Fibroblast of skin of right quadriceps (primary cell): Measurements from ENCODE around the gene CCDC198.

Experiments
- DNase-seq: peaks from one replicate; pipeline ENCODE4 v3.0.0-alpha.2; 2013

CCDC198 gene, protein sequence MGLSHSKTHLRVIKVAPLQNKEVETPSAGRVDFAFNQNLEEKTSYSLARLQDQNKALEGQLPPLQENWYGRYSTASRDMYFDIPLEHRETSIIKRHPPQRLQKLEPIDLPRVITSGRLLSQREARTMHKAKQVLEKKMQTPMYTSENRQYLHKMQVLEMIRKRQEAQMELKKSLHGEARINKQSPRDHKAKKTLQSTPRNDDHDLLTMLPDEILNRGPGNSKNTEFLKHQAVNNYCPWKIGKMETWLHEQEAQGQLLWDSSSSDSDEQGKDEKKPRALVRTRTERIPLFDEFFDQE

DNA sequence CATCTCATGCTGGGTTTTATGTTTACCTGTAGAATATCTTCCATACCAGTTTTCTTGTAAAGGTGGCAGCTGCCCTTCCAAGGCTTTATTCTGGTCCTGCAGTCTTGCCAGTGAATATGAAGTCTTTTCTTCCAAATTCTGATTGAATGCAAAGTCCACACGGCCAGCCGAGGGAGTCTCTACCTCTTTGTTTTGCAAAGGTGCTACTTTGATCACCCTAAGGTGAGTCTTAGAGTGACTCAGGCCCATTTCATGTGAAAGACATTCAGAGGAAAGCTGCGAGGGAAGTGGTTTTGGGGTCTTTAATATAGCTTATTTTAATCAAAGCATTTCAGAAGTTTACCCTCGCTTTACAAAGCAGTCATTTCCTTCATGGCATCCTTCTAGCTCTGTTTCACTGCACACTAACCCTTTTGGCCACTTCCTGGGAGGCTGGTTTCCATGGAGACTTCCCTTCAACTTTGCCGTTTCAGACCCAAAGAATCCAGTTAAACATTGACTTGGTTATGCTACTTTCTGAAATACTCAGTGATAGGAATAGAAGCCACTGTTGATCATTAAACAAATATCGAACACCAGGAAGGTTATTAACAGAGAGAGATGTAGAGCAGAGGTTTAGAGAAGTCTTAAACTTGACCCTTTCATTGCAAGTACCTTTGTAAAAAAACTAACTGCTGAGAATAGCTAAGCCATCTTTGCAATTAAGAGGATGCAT, at the start of gene CCDC198:
Gene CCDC198, minus strand, starts transcription at position 391 of the 715 bp plus-strand sequence. Its CDS starts 142 bp downstream, at position 249.
- DNase-seq = peak; percentile 42

DNA sequence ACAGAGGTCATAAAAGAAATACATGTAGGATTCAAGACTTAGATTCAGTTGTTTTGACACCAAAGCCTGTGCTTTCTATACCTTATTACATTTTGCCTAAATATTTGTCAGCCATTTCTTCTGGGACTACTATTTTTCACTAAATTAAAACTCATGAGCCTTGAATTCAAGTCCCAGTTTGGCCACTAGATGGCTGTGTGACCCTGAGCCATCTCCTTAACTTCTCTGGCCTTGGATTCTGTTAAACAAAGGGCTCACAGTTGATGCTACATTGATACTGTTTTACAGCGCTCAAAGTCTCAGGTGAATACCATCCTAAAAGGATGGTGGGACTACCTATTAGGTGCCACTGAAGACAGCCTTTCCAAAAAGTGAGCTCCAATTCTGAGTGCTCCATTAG, 39.6 kb upstream of the CCDC198 start:
- peak; percentile 22 for DNase-seq

DNA sequence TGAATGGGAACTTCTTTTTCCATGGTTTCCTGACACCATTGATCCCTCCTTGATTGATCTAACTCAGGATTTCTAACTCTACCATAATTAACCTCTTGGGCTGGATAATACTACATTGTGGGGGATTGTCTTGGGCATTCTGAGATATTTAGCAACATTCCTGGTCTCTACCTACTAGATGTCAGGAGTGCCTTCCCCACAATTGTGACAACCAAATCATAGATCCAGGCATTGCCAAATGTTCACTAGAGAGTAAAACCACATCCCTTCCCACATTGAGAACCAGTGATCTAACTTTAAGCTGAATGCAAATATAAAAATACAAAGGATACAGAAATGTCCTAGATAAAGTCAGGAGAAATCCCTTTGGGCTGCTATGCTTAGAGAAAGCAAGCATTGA, 36.9 kb upstream of the CCDC198 start:
- DNase-seq = no peak

DNA sequence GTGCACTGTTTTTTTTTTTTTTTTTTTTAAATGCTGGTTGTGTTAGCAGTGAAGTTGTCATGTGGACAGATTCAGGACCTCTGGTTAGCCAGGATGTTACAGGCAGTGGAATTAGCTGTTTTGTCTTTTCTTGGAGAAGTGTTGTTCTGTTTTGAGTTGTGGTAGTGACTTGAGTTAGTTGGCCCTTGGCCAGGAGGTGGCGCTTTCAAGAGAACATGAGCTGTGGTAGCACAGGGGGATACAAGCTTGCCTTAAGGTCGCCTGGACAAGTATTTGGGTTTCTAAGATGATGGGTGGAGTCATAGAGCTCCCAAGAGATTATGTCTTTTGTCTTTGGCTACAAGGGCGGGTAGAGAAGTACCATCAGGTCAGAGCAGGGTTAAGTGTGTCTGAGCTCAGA, 33.3 kb upstream of the CCDC198 start:
- DNase-seq = no peak

DNA sequence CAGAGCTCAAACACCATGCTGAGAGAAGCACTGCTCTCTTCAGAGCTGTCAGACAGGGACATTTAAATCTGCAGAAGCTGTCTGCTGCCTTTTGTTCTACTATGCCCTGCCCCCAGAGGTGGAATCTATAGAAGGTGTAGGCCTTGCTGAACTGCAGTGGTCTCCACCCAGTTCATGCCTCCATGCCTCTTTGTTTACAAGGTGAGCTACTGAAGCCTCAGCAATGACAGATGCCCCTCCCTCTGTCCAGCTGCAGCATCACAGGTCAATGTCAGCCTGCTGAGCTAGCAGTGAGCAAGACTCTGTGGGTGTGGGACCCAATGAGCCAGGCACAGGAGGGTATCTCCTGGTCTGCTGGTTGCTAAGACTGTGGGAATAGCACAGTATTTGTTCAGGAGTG, 25.4 kb upstream of the CCDC198 start:
- no peak for DNase-seq

DNA sequence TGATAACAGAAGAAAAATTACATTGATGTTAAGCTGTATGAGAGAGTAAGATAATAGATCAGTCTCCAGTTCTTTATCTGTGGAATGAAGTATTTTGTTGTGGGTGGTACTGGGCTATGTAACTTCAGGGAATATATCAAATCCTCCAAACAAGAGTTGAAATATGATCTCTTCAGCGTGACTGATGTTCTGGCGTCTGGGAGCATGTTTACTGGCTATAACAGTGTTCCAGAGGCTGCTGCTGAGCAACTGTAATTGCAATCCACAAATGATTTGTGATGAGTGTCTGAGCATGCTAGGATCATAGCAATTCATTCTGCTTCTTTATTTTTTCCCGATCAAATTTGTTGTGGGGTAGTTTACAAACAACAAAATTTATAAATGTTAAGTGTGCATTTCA, 18.6 kb upstream of the CCDC198 start:
- DNase-seq = no peak

DNA sequence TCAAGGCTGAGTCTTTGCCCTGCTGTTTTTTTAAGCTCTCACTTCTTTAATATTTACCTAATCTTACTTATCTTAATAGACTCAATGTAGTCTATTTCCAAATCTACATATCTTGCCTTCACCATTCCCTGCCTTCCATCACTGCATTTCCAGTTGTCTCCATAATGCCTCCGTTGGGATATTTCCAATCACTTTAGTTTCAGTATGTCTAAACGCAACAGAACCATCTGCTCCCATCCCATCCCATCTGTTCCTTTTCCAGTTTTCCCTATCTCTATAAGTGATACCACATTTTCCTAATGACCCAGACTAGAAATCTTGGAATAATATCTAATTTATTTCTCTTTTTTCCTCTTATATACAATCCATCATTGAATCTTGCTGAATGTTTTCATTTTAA, 15.1 kb upstream of the CCDC198 start:
- DNase-seq = no peak

DNA sequence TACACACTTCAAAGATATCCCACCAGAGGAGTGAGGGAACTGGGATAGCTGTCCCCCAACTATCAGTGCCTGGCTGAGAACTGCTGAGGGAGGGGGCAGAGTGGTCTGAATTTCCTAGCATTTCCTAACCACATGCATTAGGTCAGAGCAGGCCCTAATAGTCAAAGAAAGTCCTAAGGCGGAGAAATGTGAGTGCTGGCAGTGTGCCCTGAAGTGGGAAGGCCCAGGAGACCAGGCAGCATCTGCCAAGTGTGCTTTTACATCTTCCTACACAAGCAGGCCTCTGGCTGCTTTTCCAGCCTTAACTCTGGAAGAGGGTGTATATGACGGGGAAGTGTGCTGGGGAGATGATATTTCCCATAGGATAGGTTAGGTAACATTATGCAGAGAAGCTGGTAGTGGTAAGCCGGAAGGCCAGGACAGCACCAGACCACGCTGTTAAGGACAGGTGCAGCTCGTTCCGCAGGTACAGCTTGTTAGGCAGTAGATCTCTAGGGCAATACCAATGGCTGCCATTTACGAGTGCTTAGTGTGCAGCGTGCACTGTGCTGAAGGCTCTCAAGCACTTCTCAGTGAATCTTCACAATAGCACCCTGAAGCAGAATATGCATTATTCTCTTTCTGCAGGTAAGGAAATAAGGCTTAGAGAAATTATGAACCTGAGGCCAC, 9.1 kb upstream of the CCDC198 start:
- DNase-seq = peak; percentile 52

DNA sequence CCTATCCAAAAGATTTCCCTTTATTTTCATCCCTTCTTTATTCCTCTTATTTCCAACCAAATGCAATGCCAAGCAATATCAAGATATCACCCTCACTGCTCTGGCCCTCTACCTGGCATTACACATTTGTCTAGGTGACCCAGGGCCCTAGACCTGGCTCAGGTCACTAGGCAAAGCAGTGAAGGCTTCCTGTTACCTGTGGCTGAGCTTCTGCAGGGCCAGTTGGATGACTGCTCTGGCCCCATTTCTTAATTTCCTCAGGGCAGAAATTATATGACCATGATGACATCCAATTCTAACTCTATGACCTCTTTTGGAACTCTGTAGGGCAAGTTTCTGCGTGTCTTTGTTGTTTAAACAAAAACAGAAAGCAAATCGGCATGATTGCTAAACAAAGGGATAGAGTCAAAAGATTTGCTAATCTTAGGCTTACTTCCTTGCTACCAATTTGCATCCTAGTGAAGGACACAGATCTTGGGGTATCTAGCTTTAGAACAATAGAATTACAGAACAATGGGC, 7.4 kb upstream of the CCDC198 start:
- no peak for DNase-seq

DNA sequence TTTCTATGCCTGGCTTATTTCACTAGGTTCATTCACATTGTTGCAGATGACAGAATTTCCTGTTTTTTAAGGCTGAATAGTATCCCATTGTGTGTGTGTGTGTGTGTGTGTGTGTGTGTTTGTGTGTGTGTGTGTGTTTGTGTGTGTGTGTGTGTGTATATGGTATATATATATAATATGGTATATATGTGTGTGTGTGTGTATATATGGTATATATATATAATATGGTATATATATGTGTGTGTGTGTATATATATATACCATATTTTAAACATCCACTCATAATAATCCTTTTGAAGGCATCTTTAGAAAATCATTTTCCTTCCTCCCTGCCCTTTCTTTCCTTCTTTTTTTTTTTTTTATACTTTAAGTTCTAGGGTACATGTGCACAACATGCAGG, 5.0 kb upstream of the CCDC198 start:
- no peak for DNase-seq

DNA sequence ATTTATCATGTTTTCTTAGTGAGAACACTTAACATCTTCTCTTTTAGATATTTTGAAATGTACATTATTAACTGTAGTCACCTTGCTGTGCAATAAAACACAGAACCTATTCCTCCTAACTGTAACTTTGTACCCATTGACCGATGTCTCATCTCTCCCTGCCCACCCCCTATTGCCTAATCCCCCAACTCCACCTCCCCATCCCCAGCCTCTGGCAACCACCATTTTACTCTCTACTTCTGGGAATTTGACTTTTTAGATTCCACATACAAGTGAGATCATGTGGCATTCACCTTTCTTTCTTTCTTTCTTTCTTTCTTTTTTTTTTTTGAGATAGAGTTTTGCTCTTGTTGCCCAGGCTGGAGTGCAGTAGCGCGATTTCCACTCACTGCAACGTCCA, 4.4 kb upstream of the CCDC198 start:
- no peak for DNase-seq

DNA sequence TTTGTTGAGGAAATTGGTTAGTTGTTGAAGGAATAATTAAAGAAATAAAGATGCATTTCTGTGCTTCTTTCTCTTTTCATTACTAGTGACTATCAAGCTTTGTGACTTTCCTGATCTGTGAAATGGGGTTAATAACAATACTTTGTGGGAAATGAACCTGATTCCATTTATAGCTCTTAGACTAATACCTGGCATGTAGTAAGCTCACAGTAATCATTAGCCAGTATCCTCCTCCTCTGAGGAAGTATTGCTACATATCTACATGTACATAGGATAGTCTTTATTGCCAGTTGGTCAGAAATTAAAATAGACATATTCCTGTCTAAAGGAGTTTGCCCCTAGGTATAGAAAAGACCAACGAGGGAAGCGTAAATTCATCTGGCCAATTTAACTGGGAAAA, 1.8 kb upstream of the CCDC198 start:
- DNase-seq = no peak

DNA sequence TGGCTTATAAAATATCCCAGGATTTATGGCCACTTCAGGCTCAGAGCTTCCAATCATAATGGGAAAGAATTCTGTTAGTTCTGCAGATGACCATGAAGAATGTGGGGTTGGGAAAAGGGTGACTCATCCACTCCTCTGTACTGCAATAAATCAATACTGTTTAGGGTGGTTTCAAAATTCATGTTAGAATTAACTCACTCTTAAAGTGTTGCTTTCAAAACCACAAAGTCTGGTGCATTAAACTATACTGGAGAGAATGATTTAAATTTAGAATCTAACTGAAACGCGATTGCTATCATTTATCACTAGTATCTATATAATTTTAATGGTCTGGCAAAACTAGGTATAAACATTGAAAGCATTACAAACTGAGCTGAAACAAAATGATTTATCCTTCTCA, 798 bp downstream of the CCDC198 start:
- peak; percentile 92 for DNase-seq

DNA sequence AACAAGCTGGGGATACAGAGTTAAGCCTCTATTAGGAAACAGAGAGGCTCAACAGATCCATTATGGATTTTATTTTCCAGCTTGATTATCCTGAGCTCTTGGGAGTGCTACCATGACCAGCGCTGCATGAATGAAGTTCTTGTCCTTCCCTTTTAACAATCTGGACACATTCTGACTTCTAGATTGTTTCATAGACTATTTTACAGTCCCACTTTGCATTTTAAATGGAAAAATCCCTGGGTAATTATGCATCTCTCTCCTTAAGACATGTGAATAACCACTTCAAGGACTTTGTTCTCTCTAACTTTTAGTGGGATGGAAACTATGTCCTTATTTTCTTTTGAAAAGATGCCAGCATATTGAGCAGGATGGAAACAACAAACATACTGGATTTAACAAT, 2.0 kb downstream of the CCDC198 start:
- DNase-seq = no peak

DNA sequence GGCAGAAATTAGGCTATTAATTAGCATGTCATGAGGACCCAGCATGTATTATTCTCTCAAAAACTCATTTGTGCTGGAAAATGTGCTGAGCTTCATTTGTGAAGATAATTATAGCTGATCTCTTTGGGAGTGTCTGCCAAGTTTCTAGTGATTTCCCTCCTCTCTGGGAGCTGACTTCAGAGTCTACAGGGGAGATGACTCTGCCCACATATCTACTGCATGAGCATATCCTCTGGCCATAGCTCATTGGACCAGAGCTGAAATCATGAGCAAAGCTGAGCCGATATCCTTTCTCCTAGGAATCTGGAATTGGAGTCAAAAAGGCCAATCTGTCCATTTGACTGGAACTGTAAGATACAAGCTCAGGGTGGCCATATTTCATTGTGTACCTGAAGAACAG, 5.9 kb downstream of the CCDC198 start:
- DNase-seq = peak; percentile 61

DNA sequence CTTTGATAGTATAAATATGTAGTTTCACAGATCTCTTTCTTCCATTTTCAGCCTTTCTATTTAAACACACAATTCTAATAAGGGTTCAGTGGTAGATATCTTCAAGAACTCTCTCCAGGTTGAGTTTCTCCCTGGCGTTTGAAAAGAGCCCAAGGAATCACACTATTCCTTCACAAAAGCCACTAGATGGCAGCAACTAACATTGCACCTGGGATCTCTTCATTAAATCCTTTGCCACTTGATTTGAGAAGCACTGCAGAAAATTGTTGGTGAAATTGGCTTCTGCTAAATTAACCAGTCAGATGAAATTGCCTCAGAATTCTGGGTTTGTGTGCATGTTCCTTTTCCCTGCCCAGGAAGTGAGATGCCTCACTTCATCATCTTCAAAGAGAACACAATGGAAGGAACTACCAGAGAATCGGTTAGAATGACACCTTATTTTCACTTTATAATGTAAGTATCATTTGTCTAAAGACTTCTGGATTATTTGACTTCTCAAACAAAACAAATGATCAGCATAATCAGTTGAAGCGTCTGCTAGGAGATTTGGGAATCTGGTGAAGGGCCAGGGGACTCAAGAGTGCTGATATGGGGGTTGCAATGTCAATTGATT, 6.8 kb downstream of the CCDC198 start:
- peak; percentile 54 for DNase-seq

DNA sequence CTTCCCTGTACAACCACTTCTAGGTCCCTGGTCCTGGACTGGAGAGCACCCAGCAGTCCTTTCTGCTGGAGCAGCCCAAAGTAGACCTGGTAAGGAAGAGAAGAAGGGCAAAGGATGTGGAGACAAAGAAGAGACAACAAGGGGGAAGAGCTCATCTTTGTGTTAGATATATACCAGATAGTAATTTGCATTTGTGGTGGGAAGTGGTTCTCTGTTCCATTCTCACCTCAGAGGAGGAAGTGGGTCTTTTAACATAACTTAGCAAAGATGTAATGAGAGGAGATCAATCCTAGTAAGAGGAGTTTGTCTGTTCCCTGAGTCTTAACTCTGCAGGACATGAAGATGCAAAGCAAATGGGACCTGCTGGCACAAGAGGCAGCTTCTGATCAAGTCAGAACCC, 8.0 kb downstream of the CCDC198 start:
- DNase-seq = no peak

DNA sequence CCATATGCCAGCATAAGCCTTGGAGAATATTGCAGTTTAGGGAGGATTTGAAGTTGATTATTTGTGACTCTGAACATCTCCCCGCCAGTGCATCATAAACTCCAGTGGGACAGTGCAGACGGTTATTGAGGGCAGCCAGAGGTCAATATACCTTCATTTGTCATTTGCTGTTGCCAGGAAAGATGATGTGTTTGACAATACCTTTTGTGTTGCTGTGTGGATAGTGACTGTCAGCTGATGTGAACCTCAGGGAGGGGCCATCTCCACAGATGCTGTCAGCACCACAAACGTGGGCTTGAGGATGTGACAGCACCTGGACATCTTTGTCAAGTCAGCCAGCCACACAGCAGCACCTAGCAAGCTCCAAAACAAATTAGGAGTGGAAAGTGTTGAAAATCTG, 11.5 kb downstream of the CCDC198 start:
- DNase-seq = no peak

DNA sequence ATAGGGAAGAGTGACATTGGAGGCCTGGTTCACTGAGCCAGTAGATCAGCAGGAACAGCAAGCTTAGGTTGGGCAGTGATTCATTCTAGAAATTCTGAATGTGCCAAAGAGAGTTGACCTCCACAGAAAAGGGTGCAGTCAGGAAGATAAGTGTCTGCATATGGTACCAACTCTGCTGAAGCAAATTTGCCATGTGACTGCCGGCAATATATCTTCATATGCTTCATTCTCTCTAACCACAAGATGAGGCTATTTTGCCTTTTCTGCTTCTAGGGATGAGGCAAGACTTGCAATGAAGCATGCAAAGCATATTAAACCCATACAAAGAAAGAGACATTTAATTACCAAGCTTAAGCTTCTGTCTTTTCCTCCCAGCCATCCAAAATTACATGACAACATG, 13.6 kb downstream of the CCDC198 start:
- DNase-seq = peak; percentile 68

DNA sequence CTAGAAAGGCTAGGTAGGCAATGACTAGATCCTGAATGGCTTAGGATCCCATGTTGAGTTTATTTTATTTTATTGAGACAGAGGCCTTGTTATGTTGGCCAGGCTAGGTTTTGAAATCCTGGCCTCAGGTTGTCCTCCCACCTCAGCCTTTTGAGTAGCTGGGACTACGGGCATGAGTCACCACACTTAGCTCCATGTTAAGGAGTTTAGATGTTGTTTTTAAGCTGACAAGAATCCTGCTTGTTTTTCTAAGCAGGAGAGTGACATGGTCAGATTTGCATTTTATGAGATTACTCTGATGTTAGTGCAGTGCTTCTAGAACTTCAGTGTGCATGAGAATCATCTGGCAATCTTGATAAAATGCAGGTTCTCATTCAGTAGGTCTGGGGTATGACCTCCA, 14.5 kb downstream of the CCDC198 start:
- DNase-seq = no peak

DNA sequence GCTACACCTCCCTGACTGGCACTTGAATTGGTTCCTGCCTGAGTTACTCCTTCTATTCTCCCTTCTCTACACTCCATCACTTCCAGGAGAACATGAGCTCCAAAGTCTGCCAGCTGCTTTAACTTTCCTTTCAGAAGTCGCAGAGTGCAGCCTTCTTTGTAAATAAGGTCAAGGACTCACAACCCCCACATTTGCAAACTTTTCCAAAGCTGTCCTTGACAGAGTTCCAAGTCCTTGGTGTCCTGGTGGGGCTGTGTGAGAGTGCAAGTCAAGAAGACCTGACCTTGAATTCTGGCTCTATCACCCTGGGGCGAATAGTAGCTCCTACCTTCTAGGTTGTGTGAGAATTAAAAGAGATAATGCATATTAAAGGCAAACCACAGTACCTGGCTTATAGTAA, 15.6 kb downstream of the CCDC198 start:
- no peak for DNase-seq

DNA sequence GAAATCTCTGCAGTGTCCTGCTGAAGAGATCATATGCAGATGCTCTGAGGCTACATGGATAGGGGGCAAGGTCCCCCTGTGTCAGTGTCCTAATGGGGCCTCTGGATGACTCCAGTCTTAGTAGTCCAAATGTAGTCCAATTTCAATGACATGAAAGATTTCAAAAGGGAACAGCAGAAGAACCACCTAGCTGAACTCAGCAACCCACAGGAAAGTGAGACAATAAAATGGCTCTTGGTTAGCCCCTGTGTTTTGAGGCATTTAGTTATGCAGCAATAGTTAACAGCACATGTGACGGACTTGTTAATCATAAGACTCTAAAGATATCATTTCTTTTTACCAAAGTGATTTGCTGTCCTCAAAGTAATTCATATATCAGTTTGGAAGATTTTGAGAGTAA, 22.7 kb downstream of the CCDC198 start:
- DNase-seq = no peak

DNA sequence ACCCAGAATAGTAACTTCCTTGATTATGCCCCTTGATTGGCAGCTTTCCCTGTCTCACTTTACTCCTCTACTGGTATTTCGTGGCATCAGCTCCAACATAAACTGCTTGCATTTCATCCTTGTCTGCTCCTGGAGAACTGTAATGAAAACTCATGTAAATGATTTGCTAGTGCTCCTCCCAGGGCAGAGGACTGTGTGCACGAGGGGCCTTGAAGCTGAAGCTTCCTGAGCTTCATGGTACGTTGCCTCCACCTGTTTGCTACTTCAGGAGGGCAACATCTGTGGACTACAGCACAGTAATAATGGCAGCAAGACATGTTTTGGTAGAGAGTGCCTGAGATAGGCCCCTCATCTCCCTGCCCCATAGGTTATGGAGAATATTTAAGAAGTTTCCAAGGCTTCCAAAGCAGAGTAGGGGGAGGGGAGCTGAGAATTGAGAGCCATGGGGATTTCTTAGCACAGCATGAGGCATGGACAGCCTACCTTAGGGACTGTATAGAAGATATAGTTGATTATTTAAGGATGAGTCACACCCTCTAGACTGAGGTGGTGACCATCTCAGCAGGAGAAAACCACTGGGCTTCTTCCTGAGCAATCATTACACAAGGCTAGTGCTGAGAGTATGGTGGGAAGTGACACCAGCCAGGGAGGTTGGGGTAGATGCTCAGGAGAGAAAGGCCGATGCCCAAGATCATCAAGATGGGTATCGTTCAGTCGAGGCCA, 29.5 kb downstream of the CCDC198 start:
- no peak for DNase-seq
